LNCaP clone FGC (cell line): Measurements from ENCODE around the gene CNEP1R1.

Experiments
- DNase-seq: peaks from one replicate; pipeline ENCODE4 v3.0.0-alpha.2; 2011; ENCODE audit warnings: low read depth
- H3K4me3 ChIP-seq: 2 replicates; pipeline ENCODE4 v1.5.1; 2011; ENCODE audit warnings: mild to moderate bottlenecking, low read depth, low read length, control low read depth
- CTCF ChIP-seq: IDR thresholded peaks from 2 replicates; pipeline ENCODE4 v1.5.1; 2012; ENCODE audit warnings: mild to moderate bottlenecking; ENCODE audit not compliant: control insufficient read depth, insufficient read depth; ENCODE audit errors: extremely low read depth

Gene CNEP1R1

DNA sequence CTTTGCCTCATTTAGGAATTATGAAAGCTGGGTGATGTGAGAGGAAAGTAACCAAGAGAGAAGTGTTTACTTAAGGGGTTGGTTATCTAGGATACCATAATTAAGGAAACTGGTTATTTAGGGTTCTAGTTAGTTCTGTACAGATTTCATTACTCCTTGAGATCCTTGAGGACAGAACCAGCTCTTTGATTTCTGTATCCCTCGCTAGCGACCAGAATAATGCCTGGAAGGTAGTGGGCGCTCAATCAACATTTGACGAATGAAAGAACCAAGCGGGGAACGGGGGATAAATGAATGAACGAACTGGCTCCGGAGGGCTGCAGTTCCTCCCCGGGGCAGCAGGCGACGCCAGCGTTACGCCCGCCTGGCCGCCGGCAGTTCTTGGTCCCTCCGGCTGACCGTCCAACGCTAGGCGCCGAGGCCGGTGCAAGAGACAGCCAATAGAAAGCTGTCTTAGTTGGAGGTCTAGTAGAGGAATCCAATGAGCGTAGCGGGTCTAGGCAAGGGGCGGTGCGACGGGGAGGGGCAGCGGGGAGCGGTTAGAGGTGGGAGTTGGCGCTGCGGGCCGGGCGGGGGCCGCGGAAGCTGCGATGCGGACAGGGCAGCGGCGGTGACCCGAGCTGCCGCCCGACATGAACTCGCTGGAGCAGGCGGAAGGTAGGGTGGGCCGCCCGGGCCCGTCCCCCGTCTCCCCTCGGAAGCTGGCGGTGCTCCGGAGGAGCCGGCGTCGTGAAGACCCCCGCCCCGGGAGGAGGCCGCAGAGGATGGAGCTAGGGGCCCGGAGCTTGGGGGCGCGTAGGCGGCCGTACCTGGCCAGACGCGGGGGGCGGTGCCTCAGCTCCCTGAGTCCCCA lies at the start of gene CNEP1R1:
CNEP1R1 (plus strand) TSS at position 542 of the 853 bp plus-strand sequence; CDS start at position 633, 91 bp downstream.
- DNase-seq = peak; percentile 89
- TF ChIP-seq CTCF = peak; percentile 99
- H3K4me3 ChIP-seq = peak within 1 kb of the TSS; percentile 92

DNA sequence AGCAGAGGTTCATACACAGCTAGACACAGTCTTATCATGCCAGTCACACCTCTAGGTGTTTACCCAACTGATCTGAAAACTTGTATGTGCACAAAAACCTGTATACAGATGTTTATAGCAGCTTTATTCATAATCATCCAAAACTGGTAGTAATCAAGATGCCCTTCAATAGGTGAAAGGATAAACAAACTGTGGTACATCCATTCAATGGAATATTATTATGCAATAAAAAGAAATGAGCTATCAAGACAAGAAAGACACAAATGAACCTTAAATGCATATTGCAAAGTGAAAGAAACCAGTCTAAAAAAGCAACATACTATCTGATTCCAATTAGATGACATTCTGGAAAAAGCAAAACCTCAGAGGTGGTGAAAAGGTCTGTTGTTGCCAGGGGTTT lies 47.6 kb upstream of the CNEP1R1 start:
- DNase-seq = no peak
- H3K4me3 ChIP-seq = no peak overlapping the region
- no peak for TF ChIP-seq CTCF

GRCh38 chr16:49978569-49979326 lies 46.3 kb upstream of the CNEP1R1 start:
- H3K4me3 ChIP-seq = no peak overlapping the region
- no peak for DNase-seq
- no peak for TF ChIP-seq CTCF

- TF ChIP-seq CTCF = no peak
- no peak overlapping the region for H3K4me3 ChIP-seq
- no peak for DNase-seq
Measured at GRCh38 chr16:49980166-49980565, 44.9 kb upstream of the CNEP1R1 start.

GRCh38 chr16:49986351-49987124 lies 38.5 kb upstream of the CNEP1R1 start:
- TF ChIP-seq CTCF = no peak
- no peak for DNase-seq
- no peak overlapping the region for H3K4me3 ChIP-seq

- H3K4me3 ChIP-seq = no peak overlapping the region
- TF ChIP-seq CTCF = no peak
- DNase-seq = no peak
Measured at GRCh38 chr16:49987381-49987780, 37.6 kb upstream of the CNEP1R1 start.
